GM23338 (cell line): ENCODE data around the gene PCDH12. TPM values are rescaled to one million over a fixed set of nuclear protein-coding genes. Genes with fewer than 3 reads are reported as not detected.

Source experiments
- ATAC-seq: fragments of 200-7000 bp; cut with Tn5 transposase; 3 replicates; pipeline ENCODE4 v1.9.1; 2020
- DNase-seq: peaks from one replicate; pipeline ENCODE4 v3.0.0-alpha.2; 2015; ENCODE audit warnings: low spot score
- H2AFZ ChIP-seq: fragments of 200-600 bp; sonication (generic); 2 replicates; pipeline ENCODE4 v1.8.0; 2016; ENCODE audit warnings: antibody characterized with exemption, mild to moderate bottlenecking, moderate library complexity
- H3F3A ChIP-seq: fragments of 200-600 bp; sonication (generic); replicated peaks from 2 replicates; pipeline ENCODE4 v1.8.0; 2017; ENCODE audit warnings: antibody characterized with exemption, mixed run types, low read depth
- H3K27ac ChIP-seq: fragments of 200-600 bp; sonication (generic); 2 replicates; pipeline ENCODE4 v1.6.1; 2016; ENCODE audit warnings: low read depth
- H3K27me3 ChIP-seq: fragments of 200-600 bp; sonication (generic); 2 replicates; pipeline ENCODE4 v1.8.0; 2016; ENCODE audit warnings: mild to moderate bottlenecking, mixed run types, moderate library complexity; ENCODE audit not compliant: insufficient read depth
- H3K36me3 ChIP-seq: fragments of 200-600 bp; sonication (generic); 2 replicates; pipeline ENCODE4 v1.8.0; 2016; ENCODE audit warnings: mild to moderate bottlenecking; ENCODE audit not compliant: insufficient read depth
- H3K4me1 ChIP-seq: fragments of 200-600 bp; sonication (generic); 2 replicates; pipeline ENCODE4 v1.8.0; 2016; ENCODE audit warnings: mild to moderate bottlenecking, moderate library complexity; ENCODE audit not compliant: insufficient read depth
- H3K4me2 ChIP-seq: fragments of 200-600 bp; sonication (generic); 2 replicates; pipeline ENCODE4 v1.7.1; 2017; ENCODE audit warnings: mixed run types
- H3K4me3 ChIP-seq: fragments of 200-600 bp; sonication (generic); 2 replicates; pipeline ENCODE4 v1.6.1; 2016; ENCODE audit warnings: mixed run types
- H3K79me2 ChIP-seq: fragments of 200-600 bp; sonication (generic); replicated peaks from 2 replicates; pipeline ENCODE4 v1.8.0; 2017; ENCODE audit warnings: mild to moderate bottlenecking; ENCODE audit not compliant: insufficient read depth
- H3K9me2 ChIP-seq: fragments of 200-600 bp; sonication (generic); 2 replicates; pipeline ENCODE4 v1.8.0; 2017; ENCODE audit not compliant: insufficient read depth
- H4K20me1 ChIP-seq: fragments of 200-600 bp; sonication (generic); replicated peaks from 2 replicates; pipeline ENCODE4 v1.8.0; 2017; ENCODE audit warnings: mild to moderate bottlenecking; ENCODE audit not compliant: insufficient read depth
- H3K27ac Mint-ChIP-seq: 2 replicates; pipeline ENCODE4 v1.8.0; 2020; ENCODE audit warnings: inconsistent platforms, mild to moderate bottlenecking, moderate library complexity, mixed read lengths
- H3K27me3 Mint-ChIP-seq: 3 replicates; pipeline ENCODE4 v1.8.0; 2022; ENCODE audit warnings: low read depth, mild to moderate bottlenecking, moderate library complexity, mixed read lengths, inconsistent platforms; ENCODE audit not compliant: insufficient read depth, poor library complexity
- H3K36me3 Mint-ChIP-seq: 3 replicates; pipeline ENCODE4 v1.8.0; 2021; ENCODE audit warnings: low read depth, mild to moderate bottlenecking, inconsistent platforms, moderate library complexity, mixed read lengths
- H3K4me1 Mint-ChIP-seq: 3 replicates; pipeline ENCODE4 v1.8.0; 2020; ENCODE audit warnings: mild to moderate bottlenecking, inconsistent platforms, mixed read lengths
- H3K4me3 Mint-ChIP-seq: 3 replicates; pipeline ENCODE4 v1.8.0; 2021; ENCODE audit warnings: moderate library complexity, mild to moderate bottlenecking, inconsistent platforms, mixed read lengths
- H3K9me3 Mint-ChIP-seq: 3 replicates; pipeline ENCODE4 v1.8.0; 2020; ENCODE audit warnings: moderate library complexity, mild to moderate bottlenecking, inconsistent platforms, mixed read lengths
- ETS1 ChIP-seq: IDR thresholded peaks from 2 replicates; pipeline ENCODE4 v1.6.1; 2016; ENCODE audit warnings: antibody characterized with exemption
- EZH2 ChIP-seq: fragments of 200-600 bp; sonication (generic); IDR thresholded peaks from one replicate; pipeline ENCODE4 v1.8.0; 2017; ENCODE audit warnings: antibody characterized with exemption, mild to moderate bottlenecking, low read depth; ENCODE audit not compliant: unreplicated experiment
- EZH2phosphoT487 ChIP-seq: fragments of 200-600 bp; sonication (generic); IDR thresholded peaks from one replicate; pipeline ENCODE4 v1.8.1; 2018; ENCODE audit warnings: antibody characterized with exemption; ENCODE audit not compliant: unreplicated experiment
- JUNB ChIP-seq: IDR thresholded peaks from one replicate; pipeline ENCODE4 v1.6.1; 2016; ENCODE audit warnings: antibody characterized with exemption; ENCODE audit not compliant: unreplicated experiment
- NANOG ChIP-seq: IDR thresholded peaks from 2 replicates; pipeline ENCODE4 v1.6.1; 2016; ENCODE audit warnings: antibody characterized with exemption, borderline replicate concordance
- POLR2AphosphoS5 ChIP-seq: IDR thresholded peaks from 2 replicates; pipeline ENCODE4 v1.6.1; 2016; ENCODE audit warnings: antibody characterized with exemption, low read depth
- REST ChIP-seq: IDR thresholded peaks from one replicate; pipeline ENCODE4 v1.6.1; 2018; ENCODE audit warnings: antibody characterized with exemption; ENCODE audit not compliant: unreplicated experiment
- ZNF114 ChIP-seq: fragments of 250-450 bp; sonication (Bioruptor Pico); IDR thresholded peaks from 2 replicates; pipeline ENCODE4 v1.5.0; 2020; ENCODE audit warnings: mild to moderate bottlenecking, moderate library complexity
- ZNF462 ChIP-seq: fragments of 250-450 bp; sonication (Bioruptor Pico); IDR thresholded peaks from 2 replicates; pipeline ENCODE4 v1.5.0; 2020; ENCODE audit warnings: mild to moderate bottlenecking, moderate library complexity
- polyA plus RNA-seq: library from polyadenylated mRNA; unstranded; fragments of >200 nt; fragmentation: Nextera tagmentation; extraction: Ambion mirVana; gene quantifications from 2 replicates; pipeline ENCODE4 v1.2.1, GENCODE V29; 2016
- total RNA-seq: library from RNA; depleted of rRNA; stranded (reverse); fragments of >200 nt; shearing (Covaris generic); gene quantifications from 2 replicates; pipeline ENCODE4 v1.2.3, GENCODE V29; 2014

PCDH12 gene
- total and polyA plus RNA-seq, 2 experiments from 2014 or later: 0.14 to 0.29 TPM

- DNase-seq: no peak
- H3K27ac Mint-ChIP-seq: no peak overlapping the region
- H3K4me2 ChIP-seq: no peak overlapping the region
- H3K4me1 ChIP-seq: no peaks in the 10 kb centered on the region
- H3K27me3 ChIP-seq: no peaks in the 10 kb centered on the region
- no peak overlapping the region for H3K27ac ChIP-seq
- H3K4me3 ChIP-seq: no peak overlapping the region
- no peak for TF ChIP-seq ZNF114
- no peak for TF ChIP-seq JUNB
- no peak for TF ChIP-seq NANOG
- no peak for ATAC-seq
- H3K36me3 Mint-ChIP-seq: peaks cover 28% of the 10 kb centered on the region
- no peaks in the 10 kb centered on the region for H3K9me2 ChIP-seq
- peaks cover 25% of the 10 kb centered on the region; the same call in 1 of the 2 replicates for H3K36me3 ChIP-seq
- no peak overlapping the region for H2AFZ ChIP-seq
- H3K79me2 ChIP-seq: no peaks in the 10 kb centered on the region; the same call in 1 of the 2 replicates
- no peaks in the 10 kb centered on the region for H4K20me1 ChIP-seq
- no peaks in the 10 kb centered on the region for H3K9me3 Mint-ChIP-seq
- no peaks in the 10 kb centered on the region for H3K27me3 Mint-ChIP-seq
- H3K4me3 Mint-ChIP-seq: no peak overlapping the region
- no peaks in the 10 kb centered on the region for H3F3A ChIP-seq
- no peaks in the 10 kb centered on the region for H3K4me1 Mint-ChIP-seq
These were observed 18.2 kb upstream of the PCDH12 start for GRCh38 chr5:141976176-141976575.

- H2AFZ ChIP-seq: no peak overlapping the region
- no peak overlapping the region for H3K27ac ChIP-seq
- no peak for TF ChIP-seq EZH2
- no peak for TF ChIP-seq POLR2AphosphoS5
- no peak for TF ChIP-seq EZH2phosphoT487
- no peak for TF ChIP-seq NANOG
- no peak for TF ChIP-seq ZNF462
- TF ChIP-seq ETS1: no peak
- TF ChIP-seq REST: no peak
- Mint-ChIP-seq H3K4me1 (peaks cover 14% of the 10 kb centered on the region; the same call in 2 of the 3 replicates), H3K4me3 (no peak overlapping the region), H3K9me3 (no peaks in the 10 kb centered on the region), H3K36me3 (peaks cover 17% of the 10 kb centered on the region), H3K27me3 (peaks cover 4% of the 10 kb centered on the region), H3K27ac (no peak overlapping the region)
- H3K4me1 ChIP-seq: peaks cover 12% of the 10 kb centered on the region
- no peaks in the 10 kb centered on the region for H3K27me3 ChIP-seq
- H3F3A ChIP-seq: peaks cover 8% of the 10 kb centered on the region
- no peak for ATAC-seq
- peaks cover 25% of the 10 kb centered on the region; the same call in 1 of the 2 replicates for H3K36me3 ChIP-seq
- no peak overlapping the region for H3K4me3 ChIP-seq
- H3K9me2 ChIP-seq: no peaks in the 10 kb centered on the region
- no peaks in the 10 kb centered on the region; the same call in 1 of the 2 replicates for H3K79me2 ChIP-seq
- no peak for DNase-seq
- H3K4me2 ChIP-seq: no peak overlapping the region
- no peaks in the 10 kb centered on the region for H4K20me1 ChIP-seq
These were observed 16.0 kb upstream of the PCDH12 start for GRCh38 chr5:141973871-141974595.
